IMR-90 (cell line): Measurements from ENCODE around the gene COA3. TPM values are rescaled to one million over a fixed set of nuclear protein-coding genes. Genes with fewer than 3 reads are reported as not detected.

Source experiments
- ATAC-seq: fragments of 200-7000 bp; cut with Tn5 transposase; 2 replicates; pipeline ENCODE4 v1.9.1; 2020; ENCODE audit warnings: low read depth, mild to moderate bottlenecking, moderate library complexity
- BruUV-seq: library from RNA; stranded (reverse); fragments of 400-500 nt; replicated peaks from 2 replicates; lab custom pipeline; 2021; lab: Mats Ljungman, UMichigan
- CTCF ChIA-PET: fragments of 300-600 bp; formaldehyde crosslinking; extraction: SDS; loops from one replicate; lab custom pipeline; 2021; ENCODE audit warnings: antibody characterized with exemption; lab: Yijun Ruan, JAX
- POLR2A ChIA-PET: fragments of 300-600 bp; sonication (Branson Sonifier 250); formaldehyde crosslinking; loops from one replicate; lab custom pipeline; 2022; ENCODE audit warnings: antibody characterized with exemption; ENCODE audit not compliant: unreplicated experiment; lab: Charles Lee
- DNase-seq: peaks from one replicate; pipeline ENCODE4 v3.0.0; 2013
- H2AFZ ChIP-seq: replicated peaks from 2 replicates; pipeline ENCODE3; 2013; ENCODE audit warnings: low read length, mild to moderate bottlenecking; ENCODE audit not compliant: poor library complexity
- H2AK5ac ChIP-seq: 2 replicates; pipeline ENCODE4 v1.6.1; 2013; ENCODE audit warnings: low read depth, low read length, inconsistent platforms
- H2AK9ac ChIP-seq: replicated peaks from 2 replicates; pipeline ENCODE3; 2013; ENCODE audit warnings: mild to moderate bottlenecking, low read depth, low read length, moderate library complexity; ENCODE audit not compliant: poor library complexity
- H2BK120ac ChIP-seq: 2 replicates; pipeline ENCODE4 v1.6.1; 2013; ENCODE audit warnings: low read depth, low read length, inconsistent platforms
- H2BK15ac ChIP-seq: 3 replicates; pipeline ENCODE4 v1.6.1; 2013; ENCODE audit warnings: low read depth, low read length, inconsistent platforms
- H2BK20ac ChIP-seq: 2 replicates; pipeline ENCODE4 v1.6.1; 2013; ENCODE audit warnings: low read depth, mild to moderate bottlenecking, inconsistent platforms, low read length, moderate library complexity
- H2BK5ac ChIP-seq: 2 replicates; pipeline ENCODE4 v1.6.1; 2013; ENCODE audit warnings: mild to moderate bottlenecking, low read depth, low read length, inconsistent platforms; ENCODE audit not compliant: poor library complexity, severe bottlenecking
- H3K14ac ChIP-seq: replicated peaks from 2 replicates; pipeline ENCODE4 v1.6.1; 2013; ENCODE audit warnings: low read depth, low read length, inconsistent platforms
- H3K18ac ChIP-seq: 2 replicates; pipeline ENCODE4 v1.6.1; 2013; ENCODE audit warnings: low read depth, low read length, control low read depth
- H3K23ac ChIP-seq: 2 replicates; pipeline ENCODE4 v1.6.1; 2013; ENCODE audit warnings: low read depth, low read length, inconsistent platforms
- H3K27ac ChIP-seq: 2 replicates; pipeline ENCODE4 v1.5.1; 2013; ENCODE audit warnings: mild to moderate bottlenecking, control low read depth, low read length; ENCODE audit not compliant: insufficient read depth
- H3K27me3 ChIP-seq: 2 replicates; pipeline ENCODE4 v1.6.1; 2013; ENCODE audit warnings: low read length; ENCODE audit not compliant: control insufficient read depth, insufficient read depth
- H3K36me3 ChIP-seq: 2 replicates; pipeline ENCODE4 v1.6.1; 2013; ENCODE audit warnings: low read length, mixed read lengths; ENCODE audit not compliant: control insufficient read depth, insufficient read depth
- H3K4ac ChIP-seq: 2 replicates; pipeline ENCODE4 v1.6.1; 2013; ENCODE audit warnings: low read depth, low read length, inconsistent platforms
- H3K4me1 ChIP-seq: 2 replicates; pipeline ENCODE4 v1.6.1; 2013; ENCODE audit warnings: low read length, mixed read lengths; ENCODE audit not compliant: control insufficient read depth, insufficient read depth
- H3K4me2 ChIP-seq: 2 replicates; pipeline ENCODE4 v1.6.1; 2013; ENCODE audit warnings: low read depth, mild to moderate bottlenecking, control low read depth, low read length, moderate library complexity
- H3K4me3 ChIP-seq: 2 replicates; pipeline ENCODE4 v1.5.1; 2013; ENCODE audit warnings: low read depth, mild to moderate bottlenecking, control low read depth, low read length, moderate library complexity; ENCODE audit not compliant: insufficient read depth
- H3K56ac ChIP-seq: 2 replicates; pipeline ENCODE4 v1.6.1; 2013; ENCODE audit warnings: low read length, inconsistent platforms; ENCODE audit not compliant: insufficient read depth; ENCODE audit errors: extremely low read depth
- H3K79me1 ChIP-seq, 2 experiments: 2 replicates each; pipeline ENCODE4 v1.6.1; 2013; ENCODE audit warnings: low read length in 2 of 2, inconsistent platforms in 1 of 2, low read depth in 1 of 2
- H3K9ac ChIP-seq: 2 replicates; pipeline ENCODE4 v1.6.1; 2013; ENCODE audit warnings: low read depth, low read length, control low read depth
- H3K9me1 ChIP-seq: 2 replicates; pipeline ENCODE4 v1.6.1; 2013; ENCODE audit warnings: low read length, inconsistent platforms; ENCODE audit not compliant: insufficient read depth
- H3K9me3 ChIP-seq: 2 replicates; pipeline ENCODE4 v1.6.1; 2013; ENCODE audit warnings: low read length; ENCODE audit not compliant: control insufficient read depth, insufficient read depth
- H4K20me1 ChIP-seq: 2 replicates; pipeline ENCODE4 v1.6.1; 2013; ENCODE audit warnings: low read length, inconsistent platforms; ENCODE audit not compliant: insufficient read depth
- H4K5ac ChIP-seq: 2 replicates; pipeline ENCODE4 v1.6.1; 2013; ENCODE audit warnings: mild to moderate bottlenecking, low read depth, low read length, control low read depth
- H4K8ac ChIP-seq, 2 experiments: 2 replicates each; pipeline ENCODE4 v1.6.1; 2013; ENCODE audit warnings: low read depth in 2 of 2, low read length in 2 of 2, control low read depth in 1 of 2, inconsistent platforms in 1 of 2
- H4K91ac ChIP-seq: 2 replicates; pipeline ENCODE4 v1.6.1; 2013; ENCODE audit warnings: low read depth, low read length, inconsistent platforms; ENCODE audit not compliant: insufficient read depth
- BHLHE40 ChIP-seq: fragments of 150-350 bp; IDR thresholded peaks from 2 replicates; pipeline ENCODE4 v1.6.1; 2016; ENCODE audit warnings: mild to moderate bottlenecking, low read depth, low read length
- CEBPB ChIP-seq: IDR thresholded peaks from 2 replicates; pipeline ENCODE4 v1.6.1; 2012; ENCODE audit warnings: low read depth, low read length, improper control_type of control experiment
- CHD1 ChIP-seq: IDR thresholded peaks from 2 replicates; pipeline ENCODE4 v1.6.1; 2012; ENCODE audit warnings: low read depth, low read length, improper control_type of control experiment
- FOS ChIP-seq: fragments of 150-350 bp; IDR thresholded peaks from 2 replicates; pipeline ENCODE4 v1.6.1; 2016; ENCODE audit warnings: low read depth, low read length
- MAFK ChIP-seq: IDR thresholded peaks from 2 replicates; pipeline ENCODE4 v1.6.1; 2012; ENCODE audit warnings: low read depth, low read length, improper control_type of control experiment
- MXI1 ChIP-seq: IDR thresholded peaks from 2 replicates; pipeline ENCODE4 v1.6.1; 2012; ENCODE audit warnings: low read depth, mild to moderate bottlenecking, low read length, moderate library complexity, borderline replicate concordance
- POLR2A ChIP-seq: IDR thresholded peaks from 2 replicates; pipeline ENCODE4 v1.6.1; 2012; ENCODE audit warnings: mild to moderate bottlenecking, low read depth, low read length
- RCOR1 ChIP-seq: IDR thresholded peaks from 2 replicates; pipeline ENCODE4 v1.6.1; 2012; ENCODE audit warnings: mild to moderate bottlenecking, low read length, improper control_type of control experiment; ENCODE audit not compliant: insufficient replicate concordance
- SMC3 ChIP-seq: fragments of 150-350 bp; IDR thresholded peaks from 2 replicates; pipeline ENCODE4 v1.6.1; 2016; ENCODE audit warnings: low read depth, mild to moderate bottlenecking, antibody characterized with exemption, low read length, moderate library complexity
- WGBS, 2 experiments: methylation state at CpG; one replicate each; pipeline versions ENCODE4 v1.1.5 to v1.1.7; 2013; ENCODE audit warnings: missing lambda C conversion rate in 2 of 2; ENCODE audit not compliant: insufficient read length in 1 of 2; ENCODE audit errors: extremely low coverage in 2 of 2; 5-methylcytosine and 5-hydroxymethylcytosine counted together
- dilution Hi-C: fragments of 300-500 bp; cut with HindIII; formaldehyde crosslinking; loops from one replicate; pipeline ENCODE4 v1.14.3; 2018; ENCODE audit warnings: low sequenced_read_pairs; ENCODE audit not compliant: unreplicated experiment
- in situ Hi-C: fragments of 300-500 bp; cut with MboI; formaldehyde crosslinking; loops from 3 replicates; pipeline ENCODE4 v1.14.3; 2019; ENCODE audit warnings: low sequenced_read_pairs, inconsistent platforms, mixed read lengths
- intact Hi-C: fragments of 100-400 bp; cut with micrococcal nuclease; formaldehyde crosslinking; loops from 2 replicates; pipeline ENCODE4 v1.10.0; 2022
- polyA plus RNA-seq, 3 experiments: library from polyadenylated mRNA; depleted of rRNA; stranded (reverse); fragments of >200 nt; gene quantifications; 2 replicates each; pipeline ENCODE4 v1.2.3, GENCODE V29; 2012; ENCODE audit warnings: low replicate concordance in 1 of 3
- total RNA-seq: library from RNA; depleted of rRNA; stranded (reverse); fragments of >200 nt; gene quantifications from 2 replicates; pipeline ENCODE4 v1.2.3, GENCODE V29; 2012
- TF ChIP-seq, protein P1 (sequence below): fragments of 150-350 bp; IDR thresholded peaks from 2 replicates; pipeline ENCODE4 v1.6.1; 2016; ENCODE audit warnings: low read depth, mild to moderate bottlenecking, low read length, moderate library complexity, borderline replicate concordance
- TF ChIP-seq, protein P2 (sequence below): fragments of 150-350 bp; IDR thresholded peaks from 2 replicates; pipeline ENCODE4 v1.6.1; 2017; ENCODE audit warnings: mild to moderate bottlenecking, antibody characterized with exemption, low read length, low read depth
- TF ChIP-seq, protein P3 (sequence below): conservative IDR thresholded peaks from 2 replicates; pipeline ENCODE4 v1.5.1; 2012; ENCODE audit warnings: mild to moderate bottlenecking, low read depth, low read length, improper control_type of control experiment

The COA3 gene
- total and polyA plus RNA-seq, 2 of the 4 experiments (the other 2 are of a cell fraction), result 66.8 to 78.1 TPM

DNA sequence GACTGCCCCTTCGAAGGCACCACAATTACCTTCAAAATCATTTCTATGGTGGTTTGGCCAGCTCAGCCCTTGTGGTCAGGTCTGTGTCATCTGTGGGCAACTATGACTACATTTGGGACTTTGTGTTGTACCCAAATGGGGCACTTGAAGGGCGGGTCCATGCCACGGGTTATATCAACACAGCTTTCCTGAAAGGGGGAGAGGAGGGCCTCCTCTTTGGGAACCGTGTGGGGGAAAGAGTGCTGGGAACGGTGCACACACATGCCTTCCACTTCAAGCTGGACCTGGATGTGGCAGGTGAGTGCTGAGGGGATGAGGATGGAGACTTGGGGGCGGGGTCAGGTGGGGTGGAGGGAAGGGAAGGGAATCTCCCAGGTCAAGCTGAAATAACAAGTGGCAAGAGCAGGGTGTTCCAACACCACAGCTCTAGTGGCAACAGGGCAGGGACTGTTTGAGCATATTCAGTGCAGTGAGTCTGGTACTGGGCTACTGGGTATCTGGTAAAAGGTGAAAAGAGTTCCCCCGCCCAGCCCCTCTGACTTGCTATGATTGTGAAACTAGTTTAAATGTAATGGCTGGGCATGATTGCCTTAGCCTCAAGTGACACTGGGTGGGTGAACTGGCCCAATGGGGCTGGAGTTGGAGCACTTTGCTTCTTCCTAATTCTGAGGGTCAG lies 47.6 kb upstream of the COA3 start:
- Histone ChIP-seq H3K9me3 (no peaks in the 10 kb centered on the region), H3K23ac (no peak overlapping the region), H4K5ac (no peak overlapping the region), H3K9ac (no peak overlapping the region), H3K4me1 (peaks cover 4% of the 10 kb centered on the region; the same call in 1 of the 2 replicates), H3K27ac (no peak overlapping the region), H3K4me2 (no peak overlapping the region), H4K8ac (no peak overlapping the region), H2BK15ac (no peak overlapping the region), H3K27me3 (peaks cover 3% of the 10 kb centered on the region; the same call in 1 of the 2 replicates), H3K4ac (no peak overlapping the region), H4K20me1 (peaks cover 19% of the 10 kb centered on the region), H3K79me1 (peaks cover 3 to 12% of the 10 kb centered on the region in 2 experiments; a peak in 2 of 4 replicates), H3K18ac (no peak overlapping the region), H2BK5ac (no peak overlapping the region), H2BK120ac (no peak overlapping the region), H4K91ac (no peak overlapping the region), H3K56ac (no peak overlapping the region), H3K4me3 (no peak overlapping the region), H3K9me1 (peaks cover 8% of the 10 kb centered on the region; the same call in 1 of the 2 replicates), H2AFZ (no peak overlapping the region), H2AK9ac (no peak overlapping the region), H2AK5ac (no peak overlapping the region; the same call in 1 of the 2 replicates), H3K36me3 (peaks cover 38% of the 10 kb centered on the region), H2BK20ac (no peak overlapping the region), H3K14ac (no peak overlapping the region)
- WGBS, 2 experiments, result 73% methylated on average over 6 of the region's 7 CpGs; no CpG with 5 or more reads in 1 of the 2 experiments
- CTCF ChIA-PET, result interaction anchor here (0.6 kb wide), 1 partner anchor 47 kb away, joined by 5 read pairs; no protein-coding TSS in a partner anchor
- no peak for DNase-seq
- intact Hi-C loops (no loop called here), in situ Hi-C loops (no loop called here), dilution Hi-C loops (no loop called here)
- ATAC-seq, result no peak
- no TSS peak for BruUV-seq
- TF ChIP-seq, protein P1, sequence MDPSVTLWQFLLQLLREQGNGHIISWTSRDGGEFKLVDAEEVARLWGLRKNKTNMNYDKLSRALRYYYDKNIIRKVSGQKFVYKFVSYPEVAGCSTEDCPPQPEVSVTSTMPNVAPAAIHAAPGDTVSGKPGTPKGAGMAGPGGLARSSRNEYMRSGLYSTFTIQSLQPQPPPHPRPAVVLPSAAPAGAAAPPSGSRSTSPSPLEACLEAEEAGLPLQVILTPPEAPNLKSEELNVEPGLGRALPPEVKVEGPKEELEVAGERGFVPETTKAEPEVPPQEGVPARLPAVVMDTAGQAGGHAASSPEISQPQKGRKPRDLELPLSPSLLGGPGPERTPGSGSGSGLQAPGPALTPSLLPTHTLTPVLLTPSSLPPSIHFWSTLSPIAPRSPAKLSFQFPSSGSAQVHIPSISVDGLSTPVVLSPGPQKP, result no peak
- no peak for TF ChIP-seq SMC3
- TF ChIP-seq CHD1, result no peak
- no peak for TF ChIP-seq CEBPB
- TF ChIP-seq RCOR1, result no peak
- TF ChIP-seq BHLHE40, result no peak
- no peak for TF ChIP-seq MAFK
- no peak for TF ChIP-seq MXI1
- TF ChIP-seq POLR2A, result no peak
- no peak for TF ChIP-seq FOS
- TF ChIP-seq, protein P2, sequence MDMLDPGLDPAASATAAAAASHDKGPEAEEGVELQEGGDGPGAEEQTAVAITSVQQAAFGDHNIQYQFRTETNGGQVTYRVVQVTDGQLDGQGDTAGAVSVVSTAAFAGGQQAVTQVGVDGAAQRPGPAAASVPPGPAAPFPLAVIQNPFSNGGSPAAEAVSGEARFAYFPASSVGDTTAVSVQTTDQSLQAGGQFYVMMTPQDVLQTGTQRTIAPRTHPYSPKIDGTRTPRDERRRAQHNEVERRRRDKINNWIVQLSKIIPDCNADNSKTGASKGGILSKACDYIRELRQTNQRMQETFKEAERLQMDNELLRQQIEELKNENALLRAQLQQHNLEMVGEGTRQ, result no peak
- TF ChIP-seq, protein P3, sequence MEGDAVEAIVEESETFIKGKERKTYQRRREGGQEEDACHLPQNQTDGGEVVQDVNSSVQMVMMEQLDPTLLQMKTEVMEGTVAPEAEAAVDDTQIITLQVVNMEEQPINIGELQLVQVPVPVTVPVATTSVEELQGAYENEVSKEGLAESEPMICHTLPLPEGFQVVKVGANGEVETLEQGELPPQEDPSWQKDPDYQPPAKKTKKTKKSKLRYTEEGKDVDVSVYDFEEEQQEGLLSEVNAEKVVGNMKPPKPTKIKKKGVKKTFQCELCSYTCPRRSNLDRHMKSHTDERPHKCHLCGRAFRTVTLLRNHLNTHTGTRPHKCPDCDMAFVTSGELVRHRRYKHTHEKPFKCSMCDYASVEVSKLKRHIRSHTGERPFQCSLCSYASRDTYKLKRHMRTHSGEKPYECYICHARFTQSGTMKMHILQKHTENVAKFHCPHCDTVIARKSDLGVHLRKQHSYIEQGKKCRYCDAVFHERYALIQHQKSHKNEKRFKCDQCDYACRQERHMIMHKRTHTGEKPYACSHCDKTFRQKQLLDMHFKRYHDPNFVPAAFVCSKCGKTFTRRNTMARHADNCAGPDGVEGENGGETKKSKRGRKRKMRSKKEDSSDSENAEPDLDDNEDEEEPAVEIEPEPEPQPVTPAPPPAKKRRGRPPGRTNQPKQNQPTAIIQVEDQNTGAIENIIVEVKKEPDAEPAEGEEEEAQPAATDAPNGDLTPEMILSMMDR, result no peak
- POLR2A ChIA-PET, result interaction anchor here (0.6 kb wide), 1 partner anchor 112 kb away, joined by 3 read pairs; no protein-coding TSS in a partner anchor
